C1 segment of cervical spinal cord (tissue), 14 donors: ENCODE results near the gene CABP2.
"Not testable (repeated sequence)": the region's sequence is repeated elsewhere in the genome, so short reads cannot be mapped to it uniquely, and the experiment has no call there.

Experiments used
- DNase-seq, 14 donors: peaks; one replicate each; lab custom pipeline; 2025; lab: John Stamatoyannopoulos, UW

CABP2 gene

GRCh38 chr11:67494371-67495233 is 28.6 kb downstream of the CABP2 start:
- DNase-seq: no peak

GRCh38 chr11:67493548-67494370 is 29.5 kb downstream of the CABP2 start:
- no peak for DNase-seq

- DNase-seq: no peak
These were observed 30.3 kb downstream of the CABP2 start for GRCh38 chr11:67492801-67493547.

GRCh38 chr11:67492069-67492727 is 31.0 kb downstream of the CABP2 start:
- DNase-seq: no peak

GRCh38 chr11:67491276-67492068 is 31.8 kb downstream of the CABP2 start:
- DNase-seq: no peak

- no peak for DNase-seq
These were observed 32.5 kb downstream of the CABP2 start for GRCh38 chr11:67490727-67491065.

GRCh38 chr11:67489885-67490726 is 33.1 kb downstream of the CABP2 start:
- no peak for DNase-seq

GRCh38 chr11:67489203-67489884 is 33.9 kb downstream of the CABP2 start:
- DNase-seq: no peak

- no peak for DNase-seq
These were observed 36.6 kb downstream of the CABP2 start for GRCh38 chr11:67486481-67487195.

- not testable (repeated sequence) for DNase-seq
These were observed 37.3 kb downstream of the CABP2 start for GRCh38 chr11:67485873-67486361.

GRCh38 chr11:67484847-67485311 is 38.4 kb downstream of the CABP2 start:
- DNase-seq: peak in 5 of 14 donors; percentile 8 to 26 (median 20)

GRCh38 chr11:67483831-67484665 is 39.2 kb downstream of the CABP2 start:
- no peak for DNase-seq

- peak; percentile 85 to 100 (median 96) for DNase-seq
These were observed 40.1 kb downstream of the CABP2 start, which contains the start of gene AIP for GRCh38 chr11:67482827-67483798. Gene AIP (plus strand): TSS chr11:67483026. CDS start chr11:67483159, 133 bp downstream.

GRCh38 chr11:67482275-67482826 is 40.9 kb downstream of the CABP2 start:
- no peak for DNase-seq

GRCh38 chr11:67477344-67478050 is 45.7 kb downstream of the CABP2 start:
- DNase-seq: not testable (repeated sequence)
